Stimulated activated CD4-positive, alpha-beta T cell treated with anti-CD3 and anti-CD28 coated beads, Interleukin-1b, Interleukin-23, amount 100 ng/mL, for 48 hours (primary cell): ENCODE results near the gene CAMSAP2.

Experiments
- DNase-seq: peaks from one replicate; pipeline ENCODE4 v3.0.0-alpha.2; 2020

Gene CAMSAP2

DNA sequence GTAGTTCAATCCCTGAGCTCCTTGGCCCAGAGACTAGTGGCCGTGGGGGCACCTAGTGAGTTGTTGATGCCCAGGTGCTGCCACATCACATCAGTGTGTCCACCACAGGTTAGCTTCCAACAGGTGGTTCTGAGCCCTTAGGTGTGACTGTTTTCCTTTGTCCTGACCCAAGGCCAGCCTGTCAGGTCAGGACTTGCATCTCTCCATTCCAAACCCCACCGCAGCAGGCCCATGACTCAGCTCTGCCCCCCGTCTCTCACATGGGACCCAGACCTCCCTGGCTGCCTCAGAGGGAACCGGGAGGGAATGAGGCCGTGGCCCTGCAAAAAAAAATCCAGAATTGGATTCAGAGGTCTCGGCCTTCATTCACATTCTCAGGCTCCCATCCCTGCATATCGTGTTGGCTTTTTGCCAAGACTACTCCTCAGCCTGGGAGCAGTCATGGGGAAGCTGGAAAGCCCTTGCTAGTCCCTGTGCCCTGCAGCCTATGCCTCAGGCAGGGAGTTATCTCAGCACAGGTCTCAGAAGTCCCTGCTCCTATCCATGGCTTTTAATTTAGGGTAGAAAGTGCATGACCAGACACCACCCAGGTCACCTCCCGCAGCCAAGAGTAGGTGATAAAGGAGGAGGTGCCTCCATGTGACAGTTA is 163.2 kb downstream of the CAMSAP2 start:
- DNase-seq, result no peak

DNA sequence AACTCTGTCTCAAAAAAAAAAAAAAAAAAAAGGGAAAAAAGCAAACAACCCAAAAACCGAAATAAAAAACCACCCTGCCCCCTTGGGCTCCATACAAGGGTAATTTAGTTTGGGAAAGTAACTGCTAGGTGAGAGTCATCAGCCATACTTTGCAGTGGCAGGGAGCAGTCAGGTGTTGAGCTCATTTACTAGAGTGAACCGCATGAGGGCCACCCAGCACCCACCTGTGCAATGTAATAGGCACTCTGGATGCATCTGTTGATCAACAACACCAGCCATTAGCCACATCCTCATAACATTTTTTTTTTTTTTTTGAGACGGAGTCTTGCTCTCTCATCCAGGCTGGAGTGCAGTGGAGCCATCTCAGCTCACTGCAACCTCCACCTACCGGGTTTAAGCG is 165.1 kb downstream of the CAMSAP2 start:
- DNase-seq, result no peak

DNA sequence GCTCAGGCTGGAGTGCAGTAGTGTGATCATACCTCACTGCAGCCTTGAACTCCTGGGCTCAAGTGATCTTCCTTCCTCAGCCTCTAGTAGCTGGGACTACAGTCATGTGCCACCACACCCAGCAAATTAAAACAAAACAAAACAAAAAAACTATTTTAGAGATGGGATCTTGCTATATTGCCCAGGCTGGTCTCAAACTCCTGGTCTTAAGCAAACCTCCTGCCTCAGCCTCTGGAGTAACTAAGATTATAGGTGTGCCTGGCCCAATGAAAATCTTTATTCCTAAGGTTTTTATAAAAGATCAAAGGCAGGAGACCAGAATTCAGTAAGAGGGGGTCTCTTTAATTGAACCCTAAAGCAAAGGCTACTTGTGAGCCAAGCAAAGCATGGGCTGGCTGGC is 166.1 kb downstream of the CAMSAP2 start:
- no peak for DNase-seq

DNA sequence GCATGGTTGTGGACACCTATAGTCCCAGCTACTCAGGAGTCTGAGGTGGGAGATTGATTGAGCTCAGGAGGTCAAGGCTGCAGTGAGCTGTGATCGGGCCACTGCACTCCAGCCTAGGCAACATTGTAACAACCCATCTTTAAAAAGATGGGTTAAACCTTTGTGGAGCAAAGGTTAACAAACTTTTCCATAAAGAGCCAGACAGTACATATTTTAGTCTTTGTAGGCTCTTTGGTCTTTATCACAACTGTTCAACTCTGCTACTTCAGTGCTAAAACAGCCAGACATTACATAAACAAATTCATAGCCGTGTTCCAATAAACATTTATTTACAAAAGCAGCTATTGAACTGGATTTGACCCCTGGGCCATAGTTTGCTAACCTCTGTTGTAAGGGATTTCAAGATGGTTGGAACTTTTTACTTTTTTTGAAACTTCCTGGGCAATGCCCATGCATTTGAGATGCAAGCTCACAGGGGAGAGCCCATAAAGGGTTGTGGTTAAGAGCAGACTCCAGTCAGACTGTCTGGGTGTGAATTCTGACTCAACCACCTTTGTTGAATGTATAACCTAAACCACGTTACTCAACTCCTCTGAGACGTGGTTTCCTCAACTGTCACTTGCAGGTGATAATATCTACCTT is 166.8 kb downstream of the CAMSAP2 start:
- peak; percentile 54 for DNase-seq

DNA sequence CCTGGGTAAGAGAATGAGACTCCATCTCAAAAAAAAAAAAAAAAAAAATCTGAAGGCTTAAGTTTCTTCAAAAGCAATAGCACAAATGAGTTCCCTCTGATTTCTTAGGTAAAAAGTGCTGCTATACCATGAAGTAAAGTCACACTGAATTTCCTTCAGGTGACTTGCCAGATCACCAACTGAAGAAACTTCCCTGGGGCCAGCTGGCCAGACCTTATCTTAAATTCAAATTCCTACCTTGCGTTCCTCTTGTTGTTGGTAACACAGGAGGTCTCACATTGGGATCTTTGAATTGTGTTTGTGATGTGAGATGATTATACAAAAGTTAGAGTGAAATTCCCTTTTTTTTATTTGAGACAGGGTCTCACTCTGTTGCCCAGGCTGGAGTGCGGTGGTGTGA is 167.8 kb downstream of the CAMSAP2 start:
- DNase-seq, result no peak

DNA sequence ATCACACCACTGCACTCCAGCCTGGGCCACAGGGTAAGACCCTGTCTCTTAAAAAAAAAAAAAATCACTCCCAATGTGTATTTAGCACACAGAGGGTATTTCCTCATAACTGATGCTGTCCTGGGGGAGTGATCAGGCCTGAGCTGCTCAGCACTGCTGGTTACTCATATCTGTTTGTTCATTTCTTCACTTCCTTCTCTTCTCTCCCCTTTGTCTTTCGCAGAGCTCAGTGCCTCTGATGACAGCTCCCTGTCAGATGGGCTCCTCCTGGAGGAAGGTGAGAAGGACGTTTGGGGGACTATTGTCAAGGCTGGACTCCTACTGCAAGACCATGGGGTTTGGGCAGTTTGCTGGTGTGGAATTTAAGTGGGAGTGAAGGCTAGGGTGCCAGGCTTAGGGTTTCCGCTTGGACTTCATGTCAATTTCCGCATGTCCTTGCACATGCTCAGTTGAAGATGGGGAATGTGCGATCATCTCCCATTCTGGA is 169.0 kb downstream of the CAMSAP2 start:
- no peak for DNase-seq

DNA sequence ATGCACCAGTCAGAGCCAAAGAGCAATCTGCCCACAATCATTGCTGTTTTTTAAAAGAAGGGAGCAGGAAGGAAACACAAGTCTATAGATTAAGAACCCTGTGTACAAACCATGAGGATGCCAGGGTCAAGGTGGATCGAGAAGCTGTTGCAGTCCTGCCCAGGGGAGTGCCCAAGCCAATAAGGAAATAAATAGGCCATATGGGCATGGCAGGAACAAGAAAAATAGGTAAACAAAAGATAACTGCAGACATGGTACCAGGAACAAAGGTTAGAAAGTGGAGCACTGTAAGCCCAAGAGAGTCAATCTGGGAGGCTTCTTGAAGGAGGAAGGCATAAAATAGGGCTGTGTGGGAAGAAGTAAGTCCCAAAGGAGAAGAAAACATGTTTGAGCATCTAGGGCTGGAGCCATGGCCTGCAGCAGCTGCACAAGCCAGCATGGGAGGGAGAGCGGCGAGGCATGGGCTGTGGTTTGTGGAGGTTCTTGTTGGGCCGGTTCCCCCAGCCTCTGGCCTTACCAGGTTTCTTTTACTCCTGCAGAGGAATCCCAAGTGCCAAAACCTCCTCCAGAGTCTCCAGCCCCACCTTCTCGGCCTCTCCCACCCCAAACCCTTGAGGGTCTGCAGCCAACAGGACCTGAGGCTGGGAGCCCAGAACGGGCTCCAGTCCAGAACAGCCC is 169.6 kb downstream of the CAMSAP2 start:
- DNase-seq, result no peak

DNA sequence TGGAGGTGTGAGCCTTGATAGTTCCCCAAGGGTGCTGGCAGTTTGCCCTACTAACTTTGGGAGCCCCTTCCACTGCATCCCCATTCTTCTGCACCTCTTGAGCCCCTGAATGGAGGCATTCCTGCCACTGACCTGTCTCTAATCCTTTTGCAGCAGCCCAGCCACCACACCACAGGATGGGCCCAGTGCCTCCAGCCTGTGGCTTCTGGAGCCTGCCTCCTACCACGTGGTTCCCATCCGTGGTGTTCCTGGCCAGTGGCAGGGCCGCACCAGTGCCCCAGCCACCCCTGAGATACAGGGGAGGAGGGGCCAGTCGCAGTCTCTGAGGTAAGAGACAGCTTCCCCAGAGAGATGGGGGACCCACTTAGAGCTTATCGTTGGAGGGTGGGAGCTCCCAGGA is 170.4 kb downstream of the CAMSAP2 start:
- DNase-seq, result no peak

DNA sequence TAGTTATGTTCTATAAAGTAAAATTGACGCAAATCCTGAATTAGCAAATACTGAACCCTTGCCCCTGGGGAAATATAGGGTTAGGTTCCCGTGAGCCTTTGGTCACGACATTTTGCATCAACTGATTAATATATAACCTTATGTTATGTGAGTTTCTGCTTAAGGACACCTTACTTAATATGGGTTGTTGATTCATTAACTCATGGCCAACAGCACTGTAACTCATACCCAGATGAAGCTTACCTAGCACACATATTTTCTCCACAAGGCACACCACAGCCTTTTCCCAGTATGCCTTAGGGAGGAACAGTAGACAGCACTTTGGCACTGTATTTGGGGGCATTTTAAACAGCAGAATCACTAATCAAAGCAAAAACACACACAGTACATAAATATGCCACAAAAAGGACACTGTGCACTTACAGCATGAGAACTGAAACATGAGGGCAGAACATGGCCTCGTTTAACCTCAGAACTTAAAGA is 171.1 kb downstream of the CAMSAP2 start:
- no peak for DNase-seq
